GM12875 (cell line): Measurements from ENCODE around the gene RGMB.

Experiments
- H3K4me3 ChIP-seq: one replicate; pipeline ENCODE4 v1.5.1; 2011; ENCODE audit warnings: low read depth, low read length, control low read depth
- TF ChIP-seq, protein P1 (sequence below): IDR thresholded peaks from 2 replicates; pipeline ENCODE4 v1.5.1; 2011; ENCODE audit warnings: low read depth, mild to moderate bottlenecking, control low read depth, inconsistent platforms, low read length, moderate library complexity, borderline replicate concordance; ENCODE audit not compliant: insufficient read depth

Gene RGMB

GRCh38 chr5:98794001-98794400 is 20.5 kb downstream of the RGMB start:
- TF ChIP-seq, protein P1, sequence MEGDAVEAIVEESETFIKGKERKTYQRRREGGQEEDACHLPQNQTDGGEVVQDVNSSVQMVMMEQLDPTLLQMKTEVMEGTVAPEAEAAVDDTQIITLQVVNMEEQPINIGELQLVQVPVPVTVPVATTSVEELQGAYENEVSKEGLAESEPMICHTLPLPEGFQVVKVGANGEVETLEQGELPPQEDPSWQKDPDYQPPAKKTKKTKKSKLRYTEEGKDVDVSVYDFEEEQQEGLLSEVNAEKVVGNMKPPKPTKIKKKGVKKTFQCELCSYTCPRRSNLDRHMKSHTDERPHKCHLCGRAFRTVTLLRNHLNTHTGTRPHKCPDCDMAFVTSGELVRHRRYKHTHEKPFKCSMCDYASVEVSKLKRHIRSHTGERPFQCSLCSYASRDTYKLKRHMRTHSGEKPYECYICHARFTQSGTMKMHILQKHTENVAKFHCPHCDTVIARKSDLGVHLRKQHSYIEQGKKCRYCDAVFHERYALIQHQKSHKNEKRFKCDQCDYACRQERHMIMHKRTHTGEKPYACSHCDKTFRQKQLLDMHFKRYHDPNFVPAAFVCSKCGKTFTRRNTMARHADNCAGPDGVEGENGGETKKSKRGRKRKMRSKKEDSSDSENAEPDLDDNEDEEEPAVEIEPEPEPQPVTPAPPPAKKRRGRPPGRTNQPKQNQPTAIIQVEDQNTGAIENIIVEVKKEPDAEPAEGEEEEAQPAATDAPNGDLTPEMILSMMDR, result no peak
- H3K4me3 ChIP-seq, result no peak overlapping the region

DNA sequence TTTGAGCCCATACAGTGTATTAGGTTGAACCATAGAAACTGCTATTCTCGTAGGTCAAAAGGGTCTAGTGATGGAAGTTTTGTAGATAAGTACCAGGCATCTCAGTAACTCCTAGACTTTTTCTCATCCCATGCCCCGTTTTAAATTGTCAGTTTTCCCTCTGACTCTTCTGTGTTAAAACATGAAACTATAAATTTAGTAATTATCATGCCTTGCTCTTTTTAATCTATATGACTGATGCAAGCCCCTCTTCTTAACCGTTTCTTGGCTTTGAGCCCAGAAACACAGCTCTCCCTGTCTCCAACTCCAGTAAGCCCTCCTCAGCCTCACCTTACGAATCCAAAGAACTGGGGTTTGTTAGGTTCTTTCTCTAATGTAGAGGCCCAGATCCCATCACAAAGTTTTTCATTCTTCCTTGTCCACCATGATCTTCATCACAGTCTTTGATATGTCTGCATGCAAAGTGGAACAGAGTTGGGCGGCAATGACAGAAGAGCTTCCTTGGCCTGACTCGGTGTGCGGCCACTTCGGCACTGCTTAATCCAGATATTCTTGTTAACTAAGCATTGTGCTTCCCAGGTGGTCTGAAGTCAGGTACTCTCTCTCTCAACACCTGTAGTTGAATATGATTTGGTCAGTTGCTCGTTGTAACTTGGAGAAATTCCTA is 21.1 kb downstream of the RGMB start:
- TF ChIP-seq, protein P1, result no peak

DNA sequence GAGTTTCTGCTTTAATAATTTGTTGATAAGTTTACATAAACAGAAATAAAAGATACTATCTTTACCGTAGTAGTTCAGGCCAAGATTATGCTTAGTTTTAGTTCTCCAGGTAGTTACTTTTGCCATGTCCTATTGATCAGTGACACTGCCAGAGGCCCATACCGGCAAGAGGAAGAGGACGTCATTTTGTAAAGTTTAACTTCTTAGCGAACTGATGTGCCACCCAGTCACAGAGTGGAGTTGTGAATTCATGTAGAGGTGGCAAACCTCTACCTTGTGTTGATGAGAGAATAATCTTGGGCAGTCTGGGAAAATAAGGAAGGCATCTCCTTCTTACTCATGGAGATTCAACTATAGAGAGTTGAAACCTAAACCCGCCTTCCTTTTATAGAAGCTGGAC is 21.8 kb downstream of the RGMB start:
- no peak overlapping the region for H3K4me3 ChIP-seq
- TF ChIP-seq, protein P1, result no peak

More for the DNA sequence above, 21.1 kb downstream of the RGMB start:
- no peak overlapping the region for H3K4me3 ChIP-seq

DNA sequence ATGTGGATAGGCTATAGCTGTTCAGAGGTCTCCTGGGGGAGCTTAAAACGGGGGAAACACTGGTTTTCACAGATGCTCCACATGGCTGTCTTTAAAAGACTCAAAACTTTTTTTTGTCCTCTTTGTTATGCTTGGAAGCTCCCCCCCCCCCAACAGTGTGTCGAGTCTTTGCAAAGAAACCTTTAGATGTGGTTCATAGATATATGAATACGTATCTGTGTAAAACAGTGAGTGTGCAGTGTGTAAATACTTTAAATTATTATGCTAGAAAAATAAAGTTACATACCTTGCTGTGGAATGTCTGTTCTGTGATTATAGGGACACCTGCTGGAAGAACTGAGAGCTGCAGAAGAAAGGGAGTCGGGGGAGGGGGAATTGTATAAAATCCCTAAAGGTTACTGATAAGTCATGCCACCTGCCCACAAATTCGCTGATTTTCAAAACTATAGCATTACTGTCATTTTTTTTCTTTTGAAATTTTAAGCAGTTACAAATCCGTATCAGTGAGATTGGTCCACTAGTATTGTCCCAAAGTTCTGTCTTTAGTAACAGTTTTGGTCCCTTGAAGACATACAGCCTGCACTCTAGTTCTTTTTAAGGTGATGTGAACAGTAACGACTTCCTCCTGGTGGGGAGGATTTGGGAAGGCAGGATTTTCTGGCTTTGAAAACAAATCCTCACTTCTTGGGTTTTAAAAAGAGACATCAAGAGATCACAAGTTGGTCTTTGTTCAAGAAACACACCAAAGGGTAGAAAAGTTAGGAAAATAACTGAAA is 22.9 kb downstream of the RGMB start:
- no peak overlapping the region for H3K4me3 ChIP-seq

GRCh38 chr5:98798371-98798770 is 24.9 kb downstream of the RGMB start:
- H3K4me3 ChIP-seq, result no peak overlapping the region
- TF ChIP-seq, protein P1, result no peak

More for the DNA sequence above, 22.9 kb downstream of the RGMB start:
- TF ChIP-seq, protein P1, result peak; percentile 53; the same call in 1 of the 2 replicates

- no peak overlapping the region for H3K4me3 ChIP-seq
- TF ChIP-seq, protein P1, result no peak
Observed at GRCh38 chr5:98798847-98799246, 25.4 kb downstream of the RGMB start.

DNA sequence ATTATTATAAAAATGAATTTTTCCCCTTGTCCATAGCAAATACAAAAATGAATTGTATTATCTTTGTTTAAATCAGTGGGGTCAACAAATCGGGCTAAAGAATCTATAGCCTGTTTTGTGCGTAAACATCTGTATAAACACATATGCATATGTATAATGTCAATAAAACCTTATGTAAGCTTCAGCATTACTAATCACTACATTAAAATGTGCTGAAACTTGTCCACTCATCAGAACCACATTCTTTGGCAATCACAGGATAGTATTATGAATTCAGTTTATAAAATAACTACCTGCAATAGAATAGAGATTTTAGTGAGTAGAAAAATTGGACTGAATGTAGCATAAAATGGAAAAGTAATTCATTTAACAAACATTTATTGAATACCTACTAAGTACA is 30.6 kb downstream of the RGMB start:
- H3K4me3 ChIP-seq, result no peak overlapping the region
- TF ChIP-seq, protein P1, result no peak
